H1 (cell line): ENCODE measurements around the gene BMI1. TPM values are rescaled to one million over a fixed set of nuclear protein-coding genes. Genes with fewer than 3 reads are reported as not detected.

Experiments used
- CHD7 ChIP-seq: fragments of 300-600 bp; sonication (generic); IDR thresholded peaks from 2 replicates; pipeline ENCODE4 v1.7.1; 2012; ENCODE audit warnings: low read length, moderate library complexity, mild to moderate bottlenecking, inconsistent platforms; ENCODE audit not compliant: insufficient replicate concordance
- E2F6 ChIP-seq: IDR thresholded peaks from 2 replicates; pipeline ENCODE4 v1.6.1; 2012; ENCODE audit warnings: inconsistent platforms
- EZH2 ChIP-seq: fragments of 200-600 bp; sonication (generic); IDR thresholded peaks from 2 replicates; pipeline ENCODE4 v1.7.1; 2012; ENCODE audit warnings: low read depth, mild to moderate bottlenecking, moderate library complexity, low read length, inconsistent platforms; ENCODE audit not compliant: severe bottlenecking
- NRF1 ChIP-seq: IDR thresholded peaks from 2 replicates; pipeline ENCODE4 v1.6.1; 2011; ENCODE audit warnings: mild to moderate bottlenecking, low read depth, low read length, improper control_type of control experiment
- PHF8 ChIP-seq: fragments of 200-600 bp; sonication (generic); conservative IDR thresholded peaks from 2 replicates; pipeline ENCODE4 v1.7.1; 2012; ENCODE audit warnings: low read depth, mild to moderate bottlenecking, inconsistent platforms, low read length, moderate library complexity
- SIRT6 ChIP-seq: IDR thresholded peaks from one replicate; pipeline ENCODE4 v1.7.1; 2012; ENCODE audit warnings: low read length, inconsistent platforms
- TAF1 ChIP-seq: IDR thresholded peaks from 2 replicates; pipeline ENCODE4 v1.6.1; 2011; ENCODE audit warnings: mild to moderate bottlenecking, low read depth, low read length
- polyA plus RNA-seq, 7 experiments: library from polyadenylated mRNA; depleted of rRNA in 3 of 7; stranded (reverse) in 5 of 7; unstranded in 2 of 7; fragments of >200 nt in 5 of 7; fragments of 200-250 nt in 2 of 7; gene quantifications; 1 replicate in 5 of 7; 2 replicates in 1 of 7; 4 replicates in 1 of 7; pipeline versions ENCODE4 v1.2.1 to v1.2.3, GENCODE V29; 2011 to 2013; ENCODE audit warnings: missing spikeins in 2 of 7, mixed read lengths in 2 of 7
- total RNA-seq: library from RNA; stranded (reverse); fragmentation: NEBNext Ultra II Directional; extraction: Animal tissue kit (Norgen Biotek cat#: 25700); gene quantifications from 2 replicates; pipeline ENCODE4 v1.2.1, GENCODE V29; 2021
- TF ChIP-seq, protein P1 (sequence below): IDR thresholded peaks from 2 replicates; pipeline ENCODE4 v1.6.1; 2012; ENCODE audit warnings: inconsistent platforms

The BMI1 gene
- total and polyA plus RNA-seq, 2 of the 8 experiments (the other 6 are each of a cell fraction or from before 2014, with no cell fraction given) = 2.8 to 10.7 TPM

GRCh38 chr10:22335173-22335933, 14.5 kb downstream of the BMI1 start (continued):
- TF ChIP-seq CHD7 (no peak), PHF8 (0 out of 2 replicates have a peak, but pooled peaks have one; percentile 14), NRF1 (no peak), TAF1 (0 out of 2 replicates have a peak, but pooled peaks have one; percentile 3), SIRT6 (no peak), E2F6 (peak; percentile 29; the same call in 1 of the 2 replicates), EZH2 (peak; percentile 82)
- TF ChIP-seq, protein P1, sequence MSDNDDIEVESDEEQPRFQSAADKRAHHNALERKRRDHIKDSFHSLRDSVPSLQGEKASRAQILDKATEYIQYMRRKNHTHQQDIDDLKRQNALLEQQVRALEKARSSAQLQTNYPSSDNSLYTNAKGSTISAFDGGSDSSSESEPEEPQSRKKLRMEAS = peak; percentile 95
